ENCODE data around the gene MAN2A1.

Gene MAN2A1

GRCh38 chr5:109898269-109899162, 208.8 kb downstream of the MAN2A1 start:
- H2AFZ ChIP-seq (ENCODE audit: low read length) = no peak overlapping the region
- no peaks in the 10 kb centered on the region for H3K9me3 ChIP-seq (replicated peaks; ENCODE audit: insufficient read depth, low read length)
- no peaks in the 10 kb centered on the region for H3K79me2 ChIP-seq (ENCODE audit: low read length)
- peak overlapping the region; percentile 4; the same call in 1 of the 2 replicates for H3K4me2 ChIP-seq (ENCODE audit: low read depth, low read length)
- H3K9ac ChIP-seq (ENCODE audit: low read length) = no peak overlapping the region
- no peaks in the 10 kb centered on the region for H3K9me2 ChIP-seq (replicated peaks; ENCODE audit: insufficient read depth, low read length)
- 0 out of 2 replicates have a peak overlapping the region, but pooled peaks have one; percentile 5 for H3K27ac ChIP-seq (ENCODE audit: low read length)
- H3K36me3 ChIP-seq (replicated peaks; ENCODE audit: insufficient read depth, low read length) = no peaks in the 10 kb centered on the region
- no peaks in the 10 kb centered on the region for H4K20me1 ChIP-seq (ENCODE audit: insufficient read depth, low read length)
- no peaks in the 10 kb centered on the region for H3K27me3 ChIP-seq (replicated peaks; ENCODE audit: insufficient read depth, low read length)
- no peaks in the 10 kb centered on the region for H3F3A ChIP-seq (ENCODE audit: insufficient read depth, low read length)
- peaks cover 34% of the 10 kb centered on the region for H3K4me1 ChIP-seq (ENCODE audit: low read length)
- H3K4me3 ChIP-seq (ENCODE audit: low read length) = no peak overlapping the region
- DNase-seq = peak; percentile 51
- TF ChIP-seq, protein P1, sequence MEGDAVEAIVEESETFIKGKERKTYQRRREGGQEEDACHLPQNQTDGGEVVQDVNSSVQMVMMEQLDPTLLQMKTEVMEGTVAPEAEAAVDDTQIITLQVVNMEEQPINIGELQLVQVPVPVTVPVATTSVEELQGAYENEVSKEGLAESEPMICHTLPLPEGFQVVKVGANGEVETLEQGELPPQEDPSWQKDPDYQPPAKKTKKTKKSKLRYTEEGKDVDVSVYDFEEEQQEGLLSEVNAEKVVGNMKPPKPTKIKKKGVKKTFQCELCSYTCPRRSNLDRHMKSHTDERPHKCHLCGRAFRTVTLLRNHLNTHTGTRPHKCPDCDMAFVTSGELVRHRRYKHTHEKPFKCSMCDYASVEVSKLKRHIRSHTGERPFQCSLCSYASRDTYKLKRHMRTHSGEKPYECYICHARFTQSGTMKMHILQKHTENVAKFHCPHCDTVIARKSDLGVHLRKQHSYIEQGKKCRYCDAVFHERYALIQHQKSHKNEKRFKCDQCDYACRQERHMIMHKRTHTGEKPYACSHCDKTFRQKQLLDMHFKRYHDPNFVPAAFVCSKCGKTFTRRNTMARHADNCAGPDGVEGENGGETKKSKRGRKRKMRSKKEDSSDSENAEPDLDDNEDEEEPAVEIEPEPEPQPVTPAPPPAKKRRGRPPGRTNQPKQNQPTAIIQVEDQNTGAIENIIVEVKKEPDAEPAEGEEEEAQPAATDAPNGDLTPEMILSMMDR (IDR thresholded peaks at IDR 0.05; ENCODE audit: low read length) = no peak
- no peak for TF ChIP-seq EZH2 (optimal IDR thresholded peaks at IDR 0.05; ENCODE audit: low read depth, low read length)
- no peak for TF ChIP-seq EZH2phosphoT487 (IDR thresholded peaks at IDR 0.05; ENCODE audit: low read length)

DNA sequence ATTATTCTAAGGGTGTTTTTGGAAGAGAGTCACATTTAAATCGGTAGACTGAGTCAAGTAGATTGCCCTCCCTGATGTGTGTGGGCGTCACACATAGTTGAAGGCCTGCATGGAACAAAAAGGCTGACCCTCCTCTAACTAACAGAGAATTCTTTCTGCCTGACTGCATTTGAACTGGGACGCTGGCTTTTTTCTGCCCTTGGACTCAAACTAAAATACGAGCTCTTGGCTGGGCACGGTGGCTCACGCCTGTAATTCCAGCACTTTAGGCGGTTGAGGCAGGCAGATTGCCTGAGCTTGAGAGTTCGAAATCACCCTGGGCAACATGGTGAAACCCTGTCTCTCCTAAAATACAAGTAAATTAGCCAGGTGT, 209.4 kb downstream of the MAN2A1 start:
- H3F3A ChIP-seq (ENCODE audit: insufficient read depth, low read length) = no peaks in the 10 kb centered on the region
- no peaks in the 10 kb centered on the region for H3K79me2 ChIP-seq (ENCODE audit: low read length)
- no peak overlapping the region for H3K4me2 ChIP-seq (ENCODE audit: low read depth, low read length)
- H3K4me1 ChIP-seq (ENCODE audit: low read length) = peaks cover 34% of the 10 kb centered on the region
- no peak for DNase-seq
- no peaks in the 10 kb centered on the region for H3K9me2 ChIP-seq (replicated peaks; ENCODE audit: insufficient read depth, low read length)
- H4K20me1 ChIP-seq (ENCODE audit: insufficient read depth, low read length) = no peaks in the 10 kb centered on the region
- no peaks in the 10 kb centered on the region for H3K27me3 ChIP-seq (replicated peaks; ENCODE audit: insufficient read depth, low read length)
- no peaks in the 10 kb centered on the region for H3K36me3 ChIP-seq (replicated peaks; ENCODE audit: insufficient read depth, low read length)
- no peak overlapping the region for H3K27ac ChIP-seq (ENCODE audit: low read length)
- H3K4me3 ChIP-seq (ENCODE audit: low read length) = no peak overlapping the region
- no peak overlapping the region for H3K9ac ChIP-seq (ENCODE audit: low read length)
- H3K9me3 ChIP-seq (replicated peaks; ENCODE audit: insufficient read depth, low read length) = no peaks in the 10 kb centered on the region
- TF ChIP-seq EZH2 (optimal IDR thresholded peaks at IDR 0.05; ENCODE audit: low read depth, low read length) (no peak), EZH2phosphoT487 (IDR thresholded peaks at IDR 0.05; ENCODE audit: low read length) (no peak)
- TF ChIP-seq, protein P1 (IDR thresholded peaks at IDR 0.05; ENCODE audit: low read length) = no peak
- no peak overlapping the region for H2AFZ ChIP-seq (ENCODE audit: low read length)

DNA sequence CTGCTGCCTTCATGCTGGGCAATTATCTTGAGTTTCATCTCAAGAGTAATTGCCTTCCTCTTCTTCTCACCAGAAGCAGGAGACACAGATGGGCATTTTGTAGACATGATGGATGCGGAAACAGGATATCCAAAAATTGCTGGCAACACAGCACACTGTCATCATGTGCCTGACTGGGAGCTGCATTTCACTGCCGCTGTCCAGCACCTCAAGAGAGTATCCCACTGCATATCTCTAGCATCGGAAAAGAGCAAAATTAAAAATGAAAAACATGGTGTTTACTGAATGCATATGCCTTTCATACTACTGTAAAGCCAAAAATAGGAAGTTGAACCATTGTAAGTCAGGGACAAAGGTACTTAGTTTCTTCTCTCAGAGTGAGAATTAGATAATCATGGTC, 210.7 kb downstream of the MAN2A1 start:
- Histone ChIP-seq H3K4me3 (ENCODE audit: low read length) (no peak overlapping the region), H3K9me3 (replicated peaks; ENCODE audit: insufficient read depth, low read length) (no peaks in the 10 kb centered on the region), H3K9ac (ENCODE audit: low read length) (no peak overlapping the region), H3K27ac (ENCODE audit: low read length) (no peak overlapping the region), H3K36me3 (replicated peaks; ENCODE audit: insufficient read depth, low read length) (no peaks in the 10 kb centered on the region), H3K79me2 (ENCODE audit: low read length) (no peaks in the 10 kb centered on the region), H4K20me1 (ENCODE audit: insufficient read depth, low read length) (no peaks in the 10 kb centered on the region), H3K9me2 (replicated peaks; ENCODE audit: insufficient read depth, low read length) (no peaks in the 10 kb centered on the region), H3K4me2 (ENCODE audit: low read depth, low read length) (no peak overlapping the region), H3K27me3 (replicated peaks; ENCODE audit: insufficient read depth, low read length) (no peaks in the 10 kb centered on the region), H3K4me1 (ENCODE audit: low read length) (peaks cover 34% of the 10 kb centered on the region), H3F3A (ENCODE audit: insufficient read depth, low read length) (no peaks in the 10 kb centered on the region), H2AFZ (ENCODE audit: low read length) (no peak overlapping the region)
- TF ChIP-seq, protein P1 (IDR thresholded peaks at IDR 0.05; ENCODE audit: low read length) = no peak
- TF ChIP-seq EZH2 (optimal IDR thresholded peaks at IDR 0.05; ENCODE audit: low read depth, low read length) (no peak), EZH2phosphoT487 (IDR thresholded peaks at IDR 0.05; ENCODE audit: low read length) (no peak)
- DNase-seq = no peak

Data from MM.1S (cell line).